Measurements from ENCODE around the gene LATS2.
"Not testable (repeated sequence)": the region's sequence is repeated elsewhere in the genome, so short reads cannot be mapped to it uniquely, and the experiment has no call there.

The LATS2 gene

GRCh38 chr13:21075379-21076249 is 14.2 kb upstream of the LATS2 start:
- DNase-seq (ENCODE audit: low read depth), result peak; percentile 23

GRCh38 chr13:21075011-21075378 is 13.6 kb upstream of the LATS2 start:
- no peak for DNase-seq (ENCODE audit: low read depth)

GRCh38 chr13:21074546-21074945 is 13.2 kb upstream of the LATS2 start:
- no peak for DNase-seq (ENCODE audit: low read depth)

- DNase-seq (ENCODE audit: low read depth), result no peak
These were observed 10.5 kb upstream of the LATS2 start for GRCh38 chr13:21071924-21072323.

- DNase-seq (ENCODE audit: low read depth), result no peak
These were observed 9.6 kb upstream of the LATS2 start for GRCh38 chr13:21071015-21071414.

- peak; percentile 94 for DNase-seq (ENCODE audit: low read depth)
These were observed 8.2 kb upstream of the LATS2 start for GRCh38 chr13:21069561-21070004.

- no peak for DNase-seq (ENCODE audit: low read depth)
These were observed 6.5 kb upstream of the LATS2 start for GRCh38 chr13:21067848-21068247.

- no peak for DNase-seq (ENCODE audit: low read depth)
These were observed 5.6 kb upstream of the LATS2 start for GRCh38 chr13:21066946-21067345.

GRCh38 chr13:21065686-21066085 is 4.3 kb upstream of the LATS2 start:
- no peak for DNase-seq (ENCODE audit: low read depth)

GRCh38 chr13:21063031-21063430 is 1.6 kb upstream of the LATS2 start:
- no peak for DNase-seq (ENCODE audit: low read depth)

GRCh38 chr13:21060338-21061028 is 903 bp downstream of the LATS2 start:
- DNase-seq (ENCODE audit: low read depth), result peak; percentile 44

- no peak for DNase-seq (ENCODE audit: low read depth)
These were observed 1.6 kb downstream of the LATS2 start for GRCh38 chr13:21059641-21060337.

GRCh38 chr13:21058361-21058760 is 3.0 kb downstream of the LATS2 start:
- DNase-seq (ENCODE audit: low read depth), result peak; percentile 37

GRCh38 chr13:21055511-21056045 is 5.8 kb downstream of the LATS2 start:
- peak; percentile 28 for DNase-seq (ENCODE audit: low read depth)

GRCh38 chr13:21055016-21055415 is 6.4 kb downstream of the LATS2 start:
- no peak for DNase-seq (ENCODE audit: low read depth)

GRCh38 chr13:21054313-21054712 is 7.1 kb downstream of the LATS2 start:
- DNase-seq (ENCODE audit: low read depth), result no peak

GRCh38 chr13:21053231-21053630 is 8.2 kb downstream of the LATS2 start:
- DNase-seq (ENCODE audit: low read depth), result no peak

GRCh38 chr13:21051675-21052074 is 9.7 kb downstream of the LATS2 start:
- no peak for DNase-seq (ENCODE audit: low read depth)

- DNase-seq (ENCODE audit: low read depth), result no peak
These were observed 10.8 kb downstream of the LATS2 start for GRCh38 chr13:21050288-21051197.

- DNase-seq (ENCODE audit: low read depth), result not testable (repeated sequence)
These were observed 11.7 kb downstream of the LATS2 start for GRCh38 chr13:21049731-21050130.

All from fibroblast of gingiva (primary cell).